NOMO-1 (cell line): ENCODE results near the gene KIF2C.
A peak's percentile ranks its signal among the peaks of the same experiment; 100 is the strongest.
"Not testable (repeated sequence)": the region's sequence is repeated elsewhere in the genome, so short reads cannot be mapped to it uniquely, and the experiment has no call there.

ENCODE experiments used
- DNase-seq, 2 experiments: peaks; one replicate each; lab custom pipeline; 2025; ENCODE audit not compliant: unreplicated experiment in 2 of 2; lab: John Stamatoyannopoulos, UW

Gene KIF2C

GRCh38 chr1:44808938-44809917 lies 69.6 kb downstream of the KIF2C start:
- peak; percentile 53 to 68 for DNase-seq

GRCh38 chr1:44810101-44810761 lies 70.6 kb downstream of the KIF2C start:
- DNase-seq, result no peak

- DNase-seq, result not testable (repeated sequence)
These were observed 71.1 kb downstream of the KIF2C start for GRCh38 chr1:44810762-44811105.

- DNase-seq, result no peak
These were observed 71.6 kb downstream of the KIF2C start for GRCh38 chr1:44811234-44811633.

GRCh38 chr1:44812822-44813543 lies 73.3 kb downstream of the KIF2C start:
- no peak for DNase-seq

GRCh38 chr1:44815926-44816325 lies 76.3 kb downstream of the KIF2C start:
- DNase-seq, result not testable (repeated sequence)

GRCh38 chr1:44817307-44817706 lies 77.7 kb downstream of the KIF2C start:
- no peak for DNase-seq
